Cerebellar nuclear complex (tissue), 1 donor: ENCODE data around the gene LRP2.
"Not testable (repeated sequence)": the region's sequence is repeated elsewhere in the genome, so short reads cannot be mapped to it uniquely, and the experiment has no call there.

Source experiments
- DNase-seq, 2 experiments: peaks; one replicate each; lab custom pipeline; 2025; lab: John Stamatoyannopoulos, UW

Gene LRP2

GRCh38 chr2:169362118-169362893 is at the start of gene LRP2:
TSS of gene LRP2 (minus strand) at chr2:169362534. CDS start at chr2:169362399, 135 bp downstream.
- DNase-seq, result no peak

GRCh38 chr2:169406891-169407290 is 44.6 kb upstream of the LRP2 start:
- DNase-seq, result no peak

- DNase-seq, result not testable (repeated sequence)
These were observed 37.2 kb upstream of the LRP2 start for GRCh38 chr2:169399491-169399890.

GRCh38 chr2:169397697-169398096 is 35.4 kb upstream of the LRP2 start:
- no peak for DNase-seq

- DNase-seq, result no peak
These were observed 33.6 kb upstream of the LRP2 start for GRCh38 chr2:169395821-169396374.

- no peak for DNase-seq
These were observed 30.8 kb upstream of the LRP2 start for GRCh38 chr2:169393068-169393590.

GRCh38 chr2:169391236-169391635 is 28.9 kb upstream of the LRP2 start:
- DNase-seq, result no peak

GRCh38 chr2:169388161-169388560 is 25.8 kb upstream of the LRP2 start:
- DNase-seq, result no peak

GRCh38 chr2:169386722-169387121 is 24.4 kb upstream of the LRP2 start:
- DNase-seq, result no peak

GRCh38 chr2:169384816-169385215 is 22.5 kb upstream of the LRP2 start:
- DNase-seq, result no peak

- no peak for DNase-seq
These were observed 10.2 kb upstream of the LRP2 start for GRCh38 chr2:169372561-169372960.

- no peak for DNase-seq
These were observed 3.7 kb upstream of the LRP2 start for GRCh38 chr2:169366066-169366465.

GRCh38 chr2:169365029-169365480 is 2.7 kb upstream of the LRP2 start:
- DNase-seq, result no peak

- no peak for DNase-seq
These were observed 1.3 kb upstream of the LRP2 start for GRCh38 chr2:169363560-169364150.

GRCh38 chr2:169362894-169363559 is 693 bp upstream of the LRP2 start:
- DNase-seq, result no peak

- DNase-seq, result no peak
These were observed 622 bp downstream of the LRP2 start for GRCh38 chr2:169361706-169362117.

GRCh38 chr2:169360984-169361705 is 1.2 kb downstream of the LRP2 start:
- DNase-seq, result no peak

- DNase-seq, result no peak
These were observed 4.3 kb downstream of the LRP2 start for GRCh38 chr2:169358016-169358415.

GRCh38 chr2:169354244-169354643 is 8.1 kb downstream of the LRP2 start:
- DNase-seq, result no peak

- no peak for DNase-seq
These were observed 10.6 kb downstream of the LRP2 start for GRCh38 chr2:169351725-169352124.

GRCh38 chr2:169349535-169349934 is 12.8 kb downstream of the LRP2 start:
- DNase-seq, result no peak
